Body of pancreas (tissue), 4 donors: Measurements from ENCODE around the gene ASCC2. TPM values are rescaled to one million over a fixed set of nuclear protein-coding genes. Genes with fewer than 3 reads are reported as not detected.
"Not testable (repeated sequence)": the region's sequence is repeated elsewhere in the genome, so short reads cannot be mapped to it uniquely, and the experiment has no call there.

Source experiments
- ATAC-seq: fragments of 150-250 bp; one replicate; pipeline ENCODE4 v1.9.1; 2016
- DNase-seq, 4 donors: peaks; one replicate each; pipeline ENCODE4 v3.0.0-alpha.2; 2019
- H3K27ac ChIP-seq, 4 donors: fragments of 200-600 bp; sonication (generic); 1 replicate in 3 of 4; 2 replicates in 1 of 4; pipeline versions ENCODE4 v1.5.1 to v1.6.1; 2016 to 2019; ENCODE audit warnings: mild to moderate bottlenecking in 1 of 4, mixed read lengths in 1 of 4, moderate library complexity in 1 of 4
- H3K27me3 ChIP-seq, 2 donors: fragments of 200-600 bp; sonication (generic); one replicate each; pipeline ENCODE4 v1.6.0; 2016; ENCODE audit warnings: mild to moderate bottlenecking in 1 of 2
- H3K36me3 ChIP-seq, 2 donors: fragments of 200-600 bp; sonication (generic); replicated peaks in 1 of 2; 2 replicates each; pipeline ENCODE4 v1.5.1; 2016; ENCODE audit warnings: low read depth in 2 of 2; ENCODE audit not compliant: insufficient read depth in 1 of 2
- H3K4me1 ChIP-seq: fragments of 200-600 bp; sonication (generic); one replicate; pipeline ENCODE4 v1.6.0; 2016
- H3K4me3 ChIP-seq, 2 donors: fragments of 200-600 bp; sonication (generic); 1 replicate in 1 of 2; 2 replicates in 1 of 2; pipeline ENCODE4 v1.5.1; 2016 to 2019
- H3K9me3 ChIP-seq, 3 donors: fragments of 200-600 bp; sonication (generic); 1 replicate in 2 of 3; 2 replicates in 1 of 3; pipeline ENCODE4 v1.5.1; 2016
- CTCF ChIP-seq, 7 experiments: fragments of 450-650 bp in 4 of 7; fragments of 200-600 bp in 3 of 7; sonication (generic) in 3 of 7; IDR thresholded peaks; one replicate each; pipeline ENCODE4 v1.5.1; 2016 to 2019; ENCODE audit warnings: antibody characterized with exemption in 7 of 7
- POLR2A ChIP-seq, 3 donors: fragments of 450-650 bp; IDR thresholded peaks; one replicate each; pipeline ENCODE4 v1.6.1; 2016; ENCODE audit warnings: antibody characterized with exemption in 3 of 3, mild to moderate bottlenecking in 2 of 3
- WGBS, 2 donors: methylation state at CpG; one replicate each; pipeline ENCODE4 v1.1.5; 2017; 5-methylcytosine and 5-hydroxymethylcytosine counted together
- intact Hi-C: fragments of 100-400 bp; cut with DNase I; formaldehyde crosslinking; loops from one replicate; pipeline ENCODE4 v1.15.1; 2023
- total RNA-seq, 2 donors: library from RNA; depleted of rRNA; stranded (reverse); fragments of >200 nt; gene quantifications; one replicate each; pipeline ENCODE4 v1.1.0, GENCODE V29; 2016

ASCC2 gene
- total RNA-seq, 2 donors from 2014 or later: 34.3 to 42.0 TPM

- DNase-seq: no peak
- H3K9me3 ChIP-seq: no peaks in the 10 kb centered on the region
- WGBS, 2 donors: 85 to 97% methylated on average over 9 of the region's 9 CpGs
- intact Hi-C loops: no loop called here
- ATAC-seq: no peak
- peaks cover 6% of the 10 kb centered on the region for H3K4me1 ChIP-seq
- TF ChIP-seq CTCF (IDR thresholded peaks at IDR 0.05) (no peak), POLR2A (IDR thresholded peaks at IDR 0.05) (no peak)
- no peaks in the 10 kb centered on the region for H3K27me3 ChIP-seq
- H3K36me3 ChIP-seq: peaks cover 0 to 5% of the 10 kb centered on the region in 2 donors
- H3K27ac ChIP-seq: no peak overlapping the region
- no peak overlapping the region for H3K4me3 ChIP-seq
Measured at GRCh38 chr22:29831958-29832357, 6.1 kb downstream of the ASCC2 start.

DNA sequence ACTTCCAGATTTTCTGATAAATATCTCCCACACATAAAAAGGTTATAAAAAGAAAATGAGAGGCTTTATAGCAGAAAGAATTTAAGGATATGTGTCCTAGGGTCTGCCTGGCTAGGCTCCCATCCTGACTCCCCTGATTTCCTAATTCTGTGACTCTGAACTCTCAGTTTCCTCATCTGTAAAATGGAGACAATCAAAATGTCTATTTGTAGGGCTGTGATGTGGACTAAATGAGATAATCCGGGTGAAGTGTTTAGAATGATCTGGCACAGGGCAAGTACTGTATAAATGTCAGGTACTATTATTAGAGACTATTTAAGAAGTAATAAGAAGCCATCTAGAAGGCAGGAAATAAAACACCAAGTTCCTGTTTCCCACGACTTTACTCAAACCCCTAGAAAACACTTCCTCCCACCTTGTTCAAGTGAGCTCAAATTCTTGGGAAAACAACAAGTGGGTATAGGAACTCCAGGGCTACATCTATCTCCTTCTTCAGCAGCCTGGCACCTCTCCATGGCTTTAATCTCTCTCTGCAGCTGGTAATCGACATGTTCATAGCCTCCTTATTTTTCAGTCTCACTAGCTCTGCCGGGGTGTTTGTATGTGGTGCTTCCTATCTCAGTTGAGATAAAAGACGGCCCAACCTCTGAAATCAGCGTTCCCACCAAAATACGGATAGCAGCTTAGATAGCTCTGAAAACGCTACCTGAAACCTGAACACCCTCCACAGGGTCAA lies 6.7 kb downstream of the ASCC2 start:
- H3K27ac ChIP-seq: no peak overlapping the region

DNA sequence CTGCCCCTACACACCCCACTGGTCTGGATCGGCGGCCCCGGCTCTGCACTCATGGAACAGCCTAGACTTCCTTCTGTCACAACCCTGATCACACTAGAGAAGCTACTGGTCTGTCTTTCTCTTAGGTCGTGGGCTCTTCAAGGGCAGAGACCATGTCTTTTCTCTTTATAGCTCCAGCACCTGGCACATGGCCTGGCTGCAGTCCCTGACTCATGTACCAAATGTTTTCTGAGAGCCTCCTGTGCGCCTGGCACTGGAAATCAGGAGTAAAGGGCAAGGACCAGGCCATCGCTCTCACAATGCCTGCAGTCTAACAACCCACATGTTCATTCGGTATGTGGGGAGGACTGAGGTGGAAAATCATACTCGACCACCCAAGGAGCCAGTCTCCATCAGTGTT lies 7.5 kb downstream of the ASCC2 start:
- intact Hi-C loops: no loop called here
- WGBS, 2 donors: 84 to 92% methylated on average over 8 of the region's 8 CpGs
- no peaks in the 10 kb centered on the region for H3K9me3 ChIP-seq
- ATAC-seq (no peak), DNase-seq (no peak)
- H3K4me3 ChIP-seq: no peak overlapping the region
- TF ChIP-seq POLR2A (IDR thresholded peaks at IDR 0.05): no peak
- TF ChIP-seq CTCF (IDR thresholded peaks at IDR 0.05): no peak
- H3K4me1 ChIP-seq: no peaks in the 10 kb centered on the region
- no peaks in the 10 kb centered on the region for H3K27me3 ChIP-seq
- H3K27ac ChIP-seq: no peak overlapping the region
- peaks cover 0 to 5% of the 10 kb centered on the region in 2 donors for H3K36me3 ChIP-seq

More for the DNA sequence above, 6.7 kb downstream of the ASCC2 start:
- no peaks in the 10 kb centered on the region for H3K27me3 ChIP-seq
- intact Hi-C loops: no loop called here
- no peaks in the 10 kb centered on the region for H3K9me3 ChIP-seq
- no peak overlapping the region for H3K4me3 ChIP-seq
- H3K36me3 ChIP-seq: peaks cover 0 to 5% of the 10 kb centered on the region in 2 donors
- TF ChIP-seq CTCF (IDR thresholded peaks at IDR 0.05): no peak
- no peak for TF ChIP-seq POLR2A (IDR thresholded peaks at IDR 0.05)
- ATAC-seq (no peak), DNase-seq (no peak)
- 49 to 64% methylated on average over 8 of the region's 8 CpGs for WGBS, 2 donors
- peaks cover under 1% of the 10 kb centered on the region for H3K4me1 ChIP-seq

GRCh38 chr22:29827726-29828125 lies 10.3 kb downstream of the ASCC2 start:
- H3K27ac ChIP-seq, H3K4me3 ChIP-seq, H3K9me3 ChIP-seq, DNase-seq, H3K4me1 ChIP-seq, ATAC-seq, H3K27me3 ChIP-seq, intact Hi-C loops: not testable (repeated sequence)
- 43 to 57% methylated on average over 1 of the region's 1 CpG for WGBS, 2 donors
- peaks cover 0 to 12% of the 10 kb centered on the region in 2 donors for H3K36me3 ChIP-seq

GRCh38 chr22:29827091-29827490 lies 11.0 kb downstream of the ASCC2 start:
- Histone ChIP-seq H3K36me3 (peaks cover 0 to 12% of the 10 kb centered on the region in 2 donors), H3K27ac (no peak overlapping the region), H3K4me3 (no peak overlapping the region), H3K27me3 (no peaks in the 10 kb centered on the region), H3K4me1 (peaks cover 1% of the 10 kb centered on the region), H3K9me3 (no peaks in the 10 kb centered on the region)
- DNase-seq (no peak), ATAC-seq (no peak)
- TF ChIP-seq POLR2A (IDR thresholded peaks at IDR 0.05) (no peak), CTCF (IDR thresholded peaks at IDR 0.05) (no peak)
- WGBS, 2 donors: 85 to 87% methylated on average over 4 of the region's 4 CpGs
- intact Hi-C loops: no loop called here
